Hepatic stellate cell (primary cell): Measurements from ENCODE around the gene CHRNA4.
"Not testable (repeated sequence)": the region's sequence is repeated elsewhere in the genome, so short reads cannot be mapped to it uniquely, and the experiment has no call there.

ENCODE experiments used
- DNase-seq: peaks from one replicate; pipeline ENCODE4 v3.0.0; 2011; ENCODE audit warnings: low spot score

The CHRNA4 gene

DNA sequence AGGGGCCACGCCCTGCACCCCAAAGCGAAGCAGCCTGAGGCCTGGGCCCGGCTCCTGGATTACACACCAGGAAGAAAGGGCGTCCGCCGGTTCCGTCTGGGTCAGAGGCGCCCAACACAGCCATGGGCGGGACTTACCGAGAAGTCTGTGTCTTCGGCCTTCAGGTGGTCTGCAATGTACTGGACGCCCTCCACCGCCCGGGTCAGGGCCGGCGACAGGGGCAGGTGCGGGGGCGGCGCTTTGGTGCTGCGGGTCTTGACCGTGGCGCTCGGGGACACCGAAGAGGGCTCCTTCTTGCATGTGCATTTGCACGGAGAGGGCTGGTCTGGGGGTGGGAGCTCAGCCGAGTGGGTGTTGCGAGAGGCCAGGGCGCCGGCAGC, 11.6 kb downstream of the CHRNA4 start:
- no peak for DNase-seq

GRCh38 chr20:63348828-63349515, 12.2 kb downstream of the CHRNA4 start:
- no peak for DNase-seq

GRCh38 chr20:63347950-63348827, 13.0 kb downstream of the CHRNA4 start:
- DNase-seq: no peak

DNA sequence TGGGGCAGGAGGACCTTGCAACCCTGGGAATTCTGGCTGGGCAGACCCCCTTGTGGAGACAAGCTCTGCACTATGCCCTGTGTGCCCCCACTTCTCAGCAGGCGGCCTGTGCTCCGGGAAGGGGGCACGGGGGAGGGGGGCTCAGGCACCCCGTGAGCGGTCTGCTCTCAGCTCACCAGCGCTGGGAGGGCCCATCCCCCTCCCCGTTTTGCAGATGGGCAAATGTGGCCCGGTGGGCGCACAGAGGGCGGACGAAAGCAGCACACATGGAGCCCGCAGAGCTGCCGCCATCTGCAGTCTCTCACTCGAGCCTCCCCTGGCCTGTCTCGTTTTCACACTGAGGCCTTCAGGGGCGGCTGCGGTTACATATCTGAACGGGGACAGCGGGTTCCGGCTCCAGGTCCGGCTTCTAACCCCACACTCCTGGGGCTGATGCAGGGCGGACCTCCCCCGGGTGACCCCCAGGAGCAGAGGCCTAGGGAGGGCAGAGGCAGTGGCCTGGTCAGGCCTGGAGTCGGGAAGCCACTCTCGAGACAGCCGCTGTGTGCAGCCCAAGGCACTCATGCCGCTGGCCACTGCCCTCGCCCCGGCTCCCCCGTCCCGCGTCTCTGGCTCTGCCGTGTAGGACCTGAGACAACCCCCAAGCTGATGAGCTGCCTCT, 13.9 kb downstream of the CHRNA4 start:
- no peak for DNase-seq

GRCh38 chr20:63346131-63347080, 14.7 kb downstream of the CHRNA4 start:
- no peak for DNase-seq

GRCh38 chr20:63345328-63346100, 15.6 kb downstream of the CHRNA4 start:
- DNase-seq: no peak

DNA sequence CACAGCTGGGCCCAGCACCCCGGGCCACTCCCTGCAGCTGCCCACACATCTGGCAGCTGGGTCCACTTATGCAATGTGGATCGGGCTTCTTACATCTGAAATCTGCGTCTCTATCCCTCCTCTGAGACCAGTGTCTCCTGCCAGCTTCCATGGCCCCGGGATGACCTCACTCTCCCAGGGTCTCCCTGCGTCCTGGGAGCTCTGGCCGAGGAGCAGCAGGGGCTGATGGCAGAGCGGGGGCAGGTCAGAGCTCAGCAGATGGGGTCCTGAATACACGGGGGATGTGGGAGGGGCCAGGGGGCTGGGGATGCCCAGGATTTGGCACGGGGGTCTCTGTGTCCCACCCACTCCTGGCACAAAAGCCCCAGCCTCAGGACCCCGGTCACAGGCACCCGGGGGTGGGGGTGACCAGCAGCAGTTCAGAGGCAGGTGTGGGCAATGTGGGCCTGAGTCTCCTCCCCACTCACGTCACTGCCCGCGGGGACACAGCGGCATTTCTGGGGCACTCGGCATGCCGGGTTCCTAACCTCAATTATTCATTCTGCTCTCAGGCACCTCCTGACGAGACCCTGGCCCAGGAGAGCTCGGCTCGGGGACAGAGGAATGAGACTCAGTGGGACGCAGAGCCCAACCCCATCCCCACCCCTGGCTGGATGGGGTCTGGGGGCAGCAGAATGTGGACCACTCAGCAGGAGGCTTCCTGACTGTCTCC, 16.4 kb downstream of the CHRNA4 start:
- no peak for DNase-seq

DNA sequence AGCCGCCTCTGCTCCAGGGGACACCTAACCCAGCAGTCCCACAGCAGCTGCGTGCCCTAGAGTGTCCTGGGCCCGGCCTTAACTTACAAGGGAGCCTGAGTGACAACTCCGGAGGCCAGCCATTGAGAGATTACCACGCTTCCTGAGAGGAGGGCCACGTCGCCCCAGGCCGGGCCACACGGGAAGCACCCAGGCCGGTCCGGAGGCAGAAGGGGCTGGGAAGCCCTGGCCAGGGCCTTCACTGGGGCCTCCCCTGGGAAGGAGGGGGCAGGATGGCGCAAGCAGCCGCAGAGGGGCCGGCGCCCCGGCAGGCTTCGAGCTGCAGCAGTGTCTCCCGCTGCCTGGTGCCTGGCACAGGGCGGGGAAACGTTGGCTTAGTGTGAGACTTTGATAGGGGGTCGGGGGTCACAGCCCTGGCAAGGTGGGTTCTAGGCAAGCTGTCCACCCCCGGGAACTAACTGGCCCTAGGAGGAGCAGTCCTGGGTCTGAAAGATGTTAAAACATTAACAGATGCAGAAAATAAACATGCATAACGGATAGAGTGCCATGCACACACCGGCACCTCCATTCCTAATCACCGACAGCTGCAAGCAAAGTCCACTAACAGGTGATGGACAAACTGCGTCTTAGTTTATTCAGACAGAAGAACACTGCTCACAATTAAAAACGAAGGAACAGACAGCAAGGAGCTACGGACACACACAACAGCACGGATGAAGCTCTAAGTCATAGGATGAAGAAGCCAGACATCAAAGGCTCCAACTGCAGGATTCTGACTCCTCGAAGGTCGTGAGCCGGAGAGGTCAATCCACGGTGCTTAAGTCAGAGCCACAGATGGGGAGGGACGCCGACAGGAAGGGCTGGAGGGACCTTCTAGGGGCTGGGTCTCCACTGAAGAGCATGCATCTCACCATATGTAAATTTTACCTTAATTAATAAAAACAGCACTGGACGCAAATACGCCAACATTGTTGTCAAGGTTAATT, 17.4 kb downstream of the CHRNA4 start:
- DNase-seq: no peak

- DNase-seq: no peak
Measured at GRCh38 chr20:63342561-63343459, 18.3 kb downstream of the CHRNA4 start.

DNA sequence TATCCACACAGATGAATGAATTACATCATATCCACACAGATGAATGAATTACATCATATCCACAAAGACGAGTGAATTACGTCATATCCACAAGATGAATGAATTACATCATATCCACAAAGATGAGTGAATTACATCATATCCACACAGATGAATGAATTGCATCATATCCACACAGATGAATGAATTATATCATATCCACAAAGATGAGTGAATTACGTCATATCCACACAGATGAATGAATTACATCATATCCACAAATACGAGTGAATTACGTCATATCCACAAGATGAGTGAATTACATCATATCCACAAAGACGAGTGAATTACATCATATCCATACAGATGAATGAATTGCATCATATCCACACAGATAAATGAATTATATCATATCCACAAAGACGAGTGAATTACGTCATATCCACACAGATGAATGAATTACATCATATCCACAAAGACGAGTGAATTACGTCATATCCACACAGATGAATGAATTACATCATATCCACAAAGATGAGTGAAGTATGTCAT, 20.9 kb downstream of the CHRNA4 start:
- not testable (repeated sequence) for DNase-seq

GRCh38 chr20:63339154-63340094, 21.7 kb downstream of the CHRNA4 start:
- DNase-seq: not testable (repeated sequence)

- DNase-seq: peak; percentile 63
Measured at GRCh38 chr20:63337786-63338420, 23.2 kb downstream of the CHRNA4 start.

GRCh38 chr20:63336232-63336752, 24.9 kb downstream of the CHRNA4 start:
- no peak for DNase-seq

DNA sequence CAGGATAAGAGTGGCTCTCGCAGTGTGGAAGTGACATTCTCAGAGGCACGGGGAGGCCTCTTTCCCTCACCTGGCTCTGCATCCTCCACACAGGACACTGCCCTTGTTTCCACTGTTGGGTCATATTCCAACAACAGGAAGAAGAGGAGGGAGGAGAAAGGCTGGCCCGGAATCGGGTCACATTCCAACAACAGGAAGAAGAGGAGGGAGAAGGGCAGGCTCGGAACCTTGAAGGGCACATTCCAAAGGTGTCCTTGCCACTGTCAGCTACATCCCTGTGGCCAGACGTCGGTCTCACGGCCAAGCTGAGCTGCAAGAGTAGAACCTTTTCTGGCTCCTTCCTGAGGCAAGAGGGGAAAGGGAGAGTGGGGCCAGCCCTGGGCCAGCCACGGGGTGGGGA, 25.4 kb downstream of the CHRNA4 start:
- DNase-seq: no peak

GRCh38 chr20:63335060-63335459, 26.1 kb downstream of the CHRNA4 start:
- DNase-seq: not testable (repeated sequence)

DNA sequence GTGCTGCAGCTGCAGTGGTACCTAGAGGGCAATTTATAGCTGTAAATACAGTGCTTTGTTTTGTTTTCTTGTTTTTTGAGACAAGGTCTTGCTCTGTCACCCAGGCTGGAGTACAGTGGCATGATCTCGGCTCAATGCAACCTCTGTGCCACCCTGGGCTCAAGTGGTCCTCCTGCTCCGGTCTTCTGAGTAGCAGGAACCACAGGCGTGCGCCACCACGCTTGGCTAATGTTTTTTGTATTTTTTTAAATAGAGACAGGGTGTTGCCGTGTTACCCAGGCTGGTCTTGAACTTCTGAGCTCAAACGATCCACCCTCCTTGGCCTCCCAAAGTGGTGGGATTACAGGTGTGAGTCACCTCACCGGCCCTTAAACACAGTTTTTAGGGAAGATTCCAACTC, 26.8 kb downstream of the CHRNA4 start:
- DNase-seq: no peak
